H9 (cell line): ENCODE results near the gene MRPL17. TPM values are rescaled to one million over a fixed set of nuclear protein-coding genes. Genes with fewer than 3 reads are reported as not detected.

Experiments used
- DNase-seq: peaks from one replicate; pipeline ENCODE4 v3.0.0-alpha.2; 2017
- H2AFZ ChIP-seq: one replicate; pipeline ENCODE4 v1.6.1; 2013; ENCODE audit warnings: mild to moderate bottlenecking, low read length, control low read depth, moderate library complexity
- H2AK5ac ChIP-seq: 2 replicates; pipeline ENCODE4 v1.6.1; 2013; ENCODE audit warnings: low read length, control low read depth, mixed read lengths; ENCODE audit not compliant: insufficient read length
- H2BK120ac ChIP-seq: one replicate; pipeline ENCODE4 v1.6.1; 2013; ENCODE audit warnings: low read depth, mild to moderate bottlenecking, low read length, control low read depth, inconsistent platforms; ENCODE audit not compliant: poor library complexity, severe bottlenecking
- H2BK12ac ChIP-seq: 2 replicates; pipeline ENCODE4 v1.6.1; 2013; ENCODE audit warnings: low read length, control low read depth, mixed read lengths, low read depth; ENCODE audit not compliant: insufficient read length
- H2BK15ac ChIP-seq: 2 replicates; pipeline ENCODE4 v1.6.1; 2013; ENCODE audit warnings: low read depth, low read length, control low read depth
- H2BK20ac ChIP-seq: one replicate; pipeline ENCODE4 v1.6.1; 2013; ENCODE audit warnings: low read depth, mild to moderate bottlenecking, low read length, control low read depth, inconsistent platforms; ENCODE audit not compliant: poor library complexity, severe bottlenecking
- H2BK5ac ChIP-seq: 2 replicates; pipeline ENCODE4 v1.6.1; 2013; ENCODE audit warnings: low read length, control low read depth, mixed read lengths; ENCODE audit not compliant: insufficient read length
- H3K14ac ChIP-seq: 2 replicates; pipeline ENCODE4 v1.6.1; 2013; ENCODE audit warnings: low read length, control low read depth; ENCODE audit not compliant: insufficient read depth
- H3K18ac ChIP-seq: 2 replicates; pipeline ENCODE4 v1.6.1; 2013; ENCODE audit warnings: low read depth, mild to moderate bottlenecking, mixed read lengths, low read length, control low read depth; ENCODE audit not compliant: insufficient read length
- H3K23ac ChIP-seq: 2 replicates; pipeline ENCODE4 v1.6.1; 2013; ENCODE audit warnings: low read length, control low read depth, mixed read lengths, low read depth; ENCODE audit not compliant: insufficient read length
- H3K23me2 ChIP-seq: 2 replicates; pipeline ENCODE4 v1.6.1; 2013; ENCODE audit warnings: low read depth, mild to moderate bottlenecking, mixed read lengths, low read length, control low read depth; ENCODE audit not compliant: insufficient read length, poor library complexity, severe bottlenecking
- H3K27ac ChIP-seq: 2 replicates; pipeline ENCODE4 v1.5.1; 2013; ENCODE audit warnings: low read length, control low read depth, mixed read lengths, low read depth; ENCODE audit not compliant: insufficient read length
- H3K27me3 ChIP-seq: 2 replicates; pipeline ENCODE4 v1.6.1; 2013; ENCODE audit warnings: low read length, control low read depth, inconsistent platforms; ENCODE audit not compliant: insufficient read depth
- H3K4ac ChIP-seq: 2 replicates; pipeline ENCODE4 v1.6.1; 2013; ENCODE audit warnings: low read depth, mild to moderate bottlenecking, control low read depth, inconsistent platforms, low read length, moderate library complexity
- H3K4me1 ChIP-seq: 2 replicates; pipeline ENCODE4 v1.6.1; 2013; ENCODE audit warnings: low read length, control low read depth, inconsistent platforms; ENCODE audit not compliant: insufficient read depth
- H3K4me2 ChIP-seq: 2 replicates; pipeline ENCODE4 v1.6.1; 2013; ENCODE audit warnings: low read length, control low read depth, mixed read lengths; ENCODE audit not compliant: insufficient read length, insufficient read depth
- H3K56ac ChIP-seq: 2 replicates; pipeline ENCODE4 v1.6.1; 2013; ENCODE audit warnings: low read depth, mild to moderate bottlenecking, mixed read lengths, low read length, control low read depth; ENCODE audit not compliant: insufficient read length
- H3K79me1 ChIP-seq: 2 replicates; pipeline ENCODE4 v1.6.1; 2013; ENCODE audit warnings: low read depth, mild to moderate bottlenecking, moderate library complexity, low read length, control low read depth, inconsistent platforms; ENCODE audit not compliant: insufficient read depth, poor library complexity, severe bottlenecking
- H3K79me2 ChIP-seq: 2 replicates; pipeline ENCODE4 v1.6.1; 2013; ENCODE audit warnings: low read length, control low read depth, inconsistent platforms; ENCODE audit not compliant: insufficient read depth
- H3K9ac ChIP-seq: 2 replicates; pipeline ENCODE4 v1.6.1; 2013; ENCODE audit warnings: low read length, control low read depth, mixed read lengths; ENCODE audit not compliant: insufficient read length; ENCODE audit errors: extremely low read depth
- H3K9me3 ChIP-seq: one replicate; pipeline ENCODE4 v1.6.1; 2013; ENCODE audit warnings: low read depth, low read length, inconsistent platforms; ENCODE audit not compliant: control insufficient read depth
- H3T11ph ChIP-seq: one replicate; pipeline ENCODE4 v1.6.1; 2013; ENCODE audit warnings: mild to moderate bottlenecking, low read length, control low read depth, inconsistent platforms
- H4K20me1 ChIP-seq: one replicate; pipeline ENCODE4 v1.6.1; 2013; ENCODE audit not compliant: control insufficient read depth, insufficient read length, insufficient read depth
- H4K5ac ChIP-seq: 2 replicates; pipeline ENCODE4 v1.6.1; 2013; ENCODE audit warnings: low read depth, mild to moderate bottlenecking, mixed read lengths, low read length, control low read depth; ENCODE audit not compliant: insufficient read length
- H4K8ac ChIP-seq: replicated peaks from 2 replicates; pipeline ENCODE4 v1.6.1; 2013; ENCODE audit warnings: low read length, control low read depth, mixed read lengths, low read depth; ENCODE audit not compliant: insufficient read length
- H4K91ac ChIP-seq: 2 replicates; pipeline ENCODE4 v1.6.1; 2013; ENCODE audit warnings: low read depth, mild to moderate bottlenecking, moderate library complexity, mixed read lengths, low read length, control low read depth; ENCODE audit not compliant: insufficient read length
- H3K27ac Mint-ChIP-seq, 3 experiments: 2 replicates in 2 of 3; 3 replicates in 1 of 3; pipeline ENCODE4 v1.8.0; 2020 to 2021; ENCODE audit warnings: mixed read lengths in 3 of 3, mild to moderate bottlenecking in 1 of 3, moderate library complexity in 1 of 3
- H3K27me3 Mint-ChIP-seq: 2 replicates; pipeline ENCODE4 v1.8.0; 2021; ENCODE audit warnings: low read depth, mild to moderate bottlenecking, moderate library complexity, mixed read lengths
- H3K36me3 Mint-ChIP-seq, 3 experiments: 2 replicates in 2 of 3; 3 replicates in 1 of 3; pipeline ENCODE4 v1.8.0; 2020 to 2021; ENCODE audit warnings: low read depth in 3 of 3, mixed read lengths in 3 of 3; ENCODE audit not compliant: insufficient read depth in 1 of 3
- H3K4me1 Mint-ChIP-seq, 2 experiments: 2 replicates each; pipeline ENCODE4 v1.8.0; 2020; ENCODE audit warnings: mixed read lengths in 2 of 2
- H3K4me3 Mint-ChIP-seq, 2 experiments: 2 replicates in 1 of 2; 3 replicates in 1 of 2; pipeline ENCODE4 v1.8.0; 2020 to 2021; ENCODE audit warnings: mild to moderate bottlenecking in 2 of 2, mixed read lengths in 2 of 2, moderate library complexity in 1 of 2
- H3K9me3 Mint-ChIP-seq, 2 experiments: 2 replicates in 1 of 2; 3 replicates in 1 of 2; pipeline ENCODE4 v1.8.0; 2020; ENCODE audit warnings: mild to moderate bottlenecking in 2 of 2, mixed read lengths in 2 of 2, moderate library complexity in 1 of 2
- WGBS: extraction: QIAGEN DNeasy Blood & Tissue Kit; methylation state at CpG from one replicate; pipeline ENCODE4 v1.1.7; 2013; ENCODE audit warnings: missing lambda C conversion rate, low lambda C conversion rate, mixed read lengths; ENCODE audit not compliant: insufficient read length; ENCODE audit errors: extremely low coverage; 5-methylcytosine and 5-hydroxymethylcytosine counted together
- total RNA-seq: library from RNA; stranded (reverse); gene quantifications from 2 replicates; pipeline ENCODE4 v1.2.1, GENCODE V29; 2021
- TF ChIP-seq, protein P1 (sequence below): fragments of 200-600 bp; sonication (generic); conservative IDR thresholded peaks from 3 replicates; pipeline ENCODE4 v1.8.0; 2021; ENCODE audit warnings: antibody characterized with exemption, mild to moderate bottlenecking

MRPL17 gene
- total RNA-seq, 1 experiment from 2014 or later = 75.5 TPM

GRCh38 chr11:6666302-6667183 is 16.6 kb downstream of the MRPL17 start:
- WGBS = no CpG with 5 or more reads among the region's 4 CpGs
- no peak overlapping the region for H3K27ac Mint-ChIP-seq
- no peak overlapping the region for H2BK120ac ChIP-seq

More at GRCh38 chr11:6666302-6667183, 16.6 kb downstream of the MRPL17 start:
- Histone ChIP-seq H3T11ph (no peak overlapping the region), H2BK5ac (no peak overlapping the region), H3K27ac (no peak overlapping the region), H3K4me1 (no peaks in the 10 kb centered on the region), H3K18ac (no peak overlapping the region), H2BK15ac (no peak overlapping the region), H2BK12ac (no peak overlapping the region), H3K4me2 (no peak overlapping the region), H3K27me3 (no peaks in the 10 kb centered on the region), H3K9ac (no peak overlapping the region), H3K79me2 (no peaks in the 10 kb centered on the region), H3K14ac (no peak overlapping the region), H2AK5ac (no peak overlapping the region), H4K20me1 (no peaks in the 10 kb centered on the region), H2AFZ (no peak overlapping the region), H3K79me1 (no peaks in the 10 kb centered on the region), H3K23me2 (no peaks in the 10 kb centered on the region), H3K23ac (no peak overlapping the region), H3K4ac (no peak overlapping the region), H3K56ac (no peak overlapping the region), H4K91ac (no peak overlapping the region), H4K5ac (no peak overlapping the region), H3K9me3 (no peaks in the 10 kb centered on the region), H4K8ac (no peak overlapping the region), H2BK20ac (no peak overlapping the region)
- no peak for DNase-seq
- TF ChIP-seq, protein P1, sequence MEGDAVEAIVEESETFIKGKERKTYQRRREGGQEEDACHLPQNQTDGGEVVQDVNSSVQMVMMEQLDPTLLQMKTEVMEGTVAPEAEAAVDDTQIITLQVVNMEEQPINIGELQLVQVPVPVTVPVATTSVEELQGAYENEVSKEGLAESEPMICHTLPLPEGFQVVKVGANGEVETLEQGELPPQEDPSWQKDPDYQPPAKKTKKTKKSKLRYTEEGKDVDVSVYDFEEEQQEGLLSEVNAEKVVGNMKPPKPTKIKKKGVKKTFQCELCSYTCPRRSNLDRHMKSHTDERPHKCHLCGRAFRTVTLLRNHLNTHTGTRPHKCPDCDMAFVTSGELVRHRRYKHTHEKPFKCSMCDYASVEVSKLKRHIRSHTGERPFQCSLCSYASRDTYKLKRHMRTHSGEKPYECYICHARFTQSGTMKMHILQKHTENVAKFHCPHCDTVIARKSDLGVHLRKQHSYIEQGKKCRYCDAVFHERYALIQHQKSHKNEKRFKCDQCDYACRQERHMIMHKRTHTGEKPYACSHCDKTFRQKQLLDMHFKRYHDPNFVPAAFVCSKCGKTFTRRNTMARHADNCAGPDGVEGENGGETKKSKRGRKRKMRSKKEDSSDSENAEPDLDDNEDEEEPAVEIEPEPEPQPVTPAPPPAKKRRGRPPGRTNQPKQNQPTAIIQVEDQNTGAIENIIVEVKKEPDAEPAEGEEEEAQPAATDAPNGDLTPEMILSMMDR = no peak
- no peaks in the 10 kb centered on the region for H3K36me3 Mint-ChIP-seq
- no peak overlapping the region for H3K4me3 Mint-ChIP-seq
- no peaks in the 10 kb centered on the region for H3K9me3 Mint-ChIP-seq
- H3K27me3 Mint-ChIP-seq = peaks cover 3% of the 10 kb centered on the region; the same call in 1 of the 2 replicates
- H3K4me1 Mint-ChIP-seq = peaks cover 0 to 4% of the 10 kb centered on the region in 2 experiments; a peak in 1 of 4 replicates
